Measurements from ENCODE around the gene KANSL1.
"Not testable (repeated sequence)": the region's sequence is repeated elsewhere in the genome, so short reads cannot be mapped to it uniquely, and the experiment has no call there.

Gene KANSL1

DNA sequence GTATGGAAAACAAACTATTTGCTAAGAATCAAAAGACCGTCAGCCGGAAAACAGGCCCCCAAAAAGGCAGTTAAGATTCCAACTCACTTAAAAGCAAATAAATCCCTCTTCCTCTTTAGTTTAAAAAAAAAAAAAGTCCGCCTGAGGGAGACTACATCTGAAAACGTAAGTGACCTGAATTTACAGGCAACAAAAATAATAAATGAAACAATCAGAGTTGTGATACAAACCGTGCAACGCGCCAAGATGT, 1.1 kb downstream of the KANSL1 start:
- peaks cover 28% of the 10 kb centered on the region; the same call in 1 of the 2 replicates for H3K4me1 ChIP-seq (ENCODE audit: insufficient read depth, low read length)
- H3K27ac ChIP-seq (ENCODE audit: low read length) = peak overlapping the region; percentile 94
- H3K9me3 ChIP-seq (ENCODE audit: insufficient read depth, low read depth, low read length) = no peaks in the 10 kb centered on the region
- peak overlapping the region; percentile 89 for H3K4me3 ChIP-seq (ENCODE audit: low read length)
- no peaks in the 10 kb centered on the region for H3K36me3 ChIP-seq (ENCODE audit: insufficient read depth, low read depth, low read length)
- peak overlapping the region; percentile 98 for H3K9ac ChIP-seq (ENCODE audit: low read depth, low read length)
- H3K27me3 ChIP-seq (ENCODE audit: insufficient read depth, low read length) = no peaks in the 10 kb centered on the region

DNA sequence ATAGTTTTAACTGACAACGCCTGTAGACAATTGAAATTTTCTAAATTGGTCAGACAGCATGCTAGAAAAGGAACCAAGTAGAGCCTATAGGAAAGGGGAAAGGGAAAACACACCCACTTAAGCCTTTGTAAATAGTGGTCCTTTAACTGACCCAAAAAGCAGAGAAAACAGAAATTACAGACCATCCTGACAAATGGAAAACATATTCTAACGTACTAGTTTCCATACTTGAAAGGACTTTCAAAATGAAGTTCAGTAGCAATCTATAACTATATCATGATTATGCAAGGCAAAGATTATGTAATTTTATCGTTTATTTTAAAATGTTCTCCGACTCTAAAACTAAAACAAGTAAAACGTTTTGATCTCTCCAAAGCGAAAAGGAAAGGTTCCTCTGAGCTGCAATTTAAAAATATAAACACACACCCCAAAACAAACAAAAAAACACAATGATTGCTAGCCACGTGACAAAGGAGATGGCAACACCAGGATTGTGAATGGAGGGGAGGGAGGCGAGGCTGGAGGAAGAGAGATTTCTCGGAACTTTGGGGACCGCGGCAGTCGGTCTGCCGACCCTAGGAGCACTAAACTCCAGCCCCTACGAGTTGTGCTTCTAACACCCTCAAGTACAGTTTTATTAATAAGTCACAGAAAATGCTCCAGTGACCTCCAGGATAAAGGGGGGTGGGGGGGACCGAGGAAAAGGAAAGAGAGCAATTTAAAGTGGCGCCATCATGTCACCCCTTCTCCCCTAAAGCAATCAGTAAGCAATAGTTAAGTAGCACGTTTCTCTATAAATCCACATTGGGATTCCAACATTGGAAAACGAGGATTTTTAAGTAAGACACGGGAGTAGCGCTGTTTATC, 1.7 kb downstream of the KANSL1 start:
- Histone ChIP-seq H3K4me1 (ENCODE audit: insufficient read depth, low read length) (peaks cover 30% of the 10 kb centered on the region; the same call in 1 of the 2 replicates), H3K4me3 (ENCODE audit: low read length) (peak overlapping the region; percentile 89), H3K9ac (ENCODE audit: low read depth, low read length) (peak overlapping the region; percentile 98), H3K27me3 (ENCODE audit: insufficient read depth, low read length) (no peaks in the 10 kb centered on the region), H3K9me3 (ENCODE audit: insufficient read depth, low read depth, low read length) (no peaks in the 10 kb centered on the region), H3K27ac (ENCODE audit: low read length) (peak overlapping the region; percentile 94), H3K36me3 (ENCODE audit: insufficient read depth, low read depth, low read length) (no peaks in the 10 kb centered on the region)

DNA sequence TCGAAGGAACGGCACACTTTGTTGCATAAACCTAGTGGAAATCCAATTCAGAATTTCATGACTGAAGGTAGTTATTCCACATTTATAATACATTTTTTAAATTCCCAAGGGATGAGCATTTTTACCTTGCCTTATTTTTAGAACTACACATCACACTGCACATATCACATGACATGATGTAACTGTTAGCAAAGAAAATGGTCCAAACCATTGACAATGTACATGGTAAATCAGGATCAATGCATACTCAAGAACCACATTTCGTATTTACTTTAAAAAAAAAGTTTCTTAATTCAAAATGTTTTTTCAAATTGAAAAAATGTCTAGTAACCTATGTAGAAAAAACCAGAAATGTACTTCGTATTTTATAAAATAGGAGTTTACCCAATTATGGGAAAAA, 2.5 kb downstream of the KANSL1 start:
- no peak overlapping the region for H3K27ac ChIP-seq (ENCODE audit: low read length)
- no peaks in the 10 kb centered on the region for H3K9me3 ChIP-seq (ENCODE audit: insufficient read depth, low read depth, low read length)
- no peaks in the 10 kb centered on the region for H3K36me3 ChIP-seq (ENCODE audit: insufficient read depth, low read depth, low read length)
- no peaks in the 10 kb centered on the region for H3K27me3 ChIP-seq (ENCODE audit: insufficient read depth, low read length)
- H3K4me3 ChIP-seq (ENCODE audit: low read length) = peak overlapping the region; percentile 89
- peaks cover 34% of the 10 kb centered on the region; the same call in 1 of the 2 replicates for H3K4me1 ChIP-seq (ENCODE audit: insufficient read depth, low read length)
- peak overlapping the region; percentile 98; the same call in 1 of the 2 replicates for H3K9ac ChIP-seq (ENCODE audit: low read depth, low read length)

DNA sequence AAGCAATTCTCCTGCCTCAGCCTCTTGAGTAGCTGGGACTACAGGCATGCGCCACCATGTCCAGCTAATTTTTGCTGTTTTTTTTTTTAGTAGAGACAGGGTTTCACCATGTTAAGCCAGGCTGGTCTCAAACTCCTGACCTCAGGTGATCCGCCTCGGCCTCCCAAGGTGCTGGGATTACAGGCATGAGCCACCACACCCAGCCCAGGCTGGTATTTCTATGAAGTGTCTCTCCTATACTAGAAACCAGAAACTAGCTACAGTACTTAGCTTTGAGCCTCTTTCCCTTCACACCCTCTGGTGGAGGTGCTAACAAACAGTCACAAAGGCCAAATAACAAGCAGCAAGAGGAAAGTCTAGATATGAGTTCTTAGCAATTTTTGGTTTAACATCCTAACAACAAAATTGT, 6.4 kb downstream of the KANSL1 start:
- not testable (repeated sequence) for H3K27ac ChIP-seq (ENCODE audit: low read length); H3K36me3 ChIP-seq (ENCODE audit: insufficient read depth, low read depth, low read length); H3K9me3 ChIP-seq (ENCODE audit: insufficient read depth, low read depth, low read length); H3K4me3 ChIP-seq (ENCODE audit: low read length); H3K27me3 ChIP-seq (ENCODE audit: insufficient read depth, low read length)
- 0 out of 2 replicates have a peak overlapping the region, but pooled peaks have one; percentile 14 for H3K9ac ChIP-seq (ENCODE audit: low read depth, low read length)
- H3K4me1 ChIP-seq (ENCODE audit: insufficient read depth, low read length) = peaks cover 62% of the 10 kb centered on the region

DNA sequence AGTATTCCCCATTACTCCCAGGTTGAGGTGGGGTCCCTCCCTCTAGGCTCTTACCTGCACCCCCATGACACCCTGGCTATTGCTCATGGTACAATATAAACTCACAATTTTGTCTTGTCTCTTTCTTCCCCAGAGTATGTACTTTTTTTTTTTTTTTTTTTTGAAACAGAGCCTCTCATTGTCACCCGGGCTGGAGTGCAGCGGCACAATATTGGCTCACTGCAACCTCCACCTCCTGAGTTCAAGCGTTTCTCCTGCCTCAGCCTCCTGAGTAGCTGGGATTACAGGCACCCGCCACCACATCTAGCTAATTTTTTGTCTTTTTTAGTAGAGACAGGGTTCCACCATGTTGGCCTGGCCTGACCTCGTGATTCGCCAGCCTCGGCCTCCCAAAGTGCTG, 8.5 kb downstream of the KANSL1 start:
- peaks cover 56% of the 10 kb centered on the region for H3K4me1 ChIP-seq (ENCODE audit: insufficient read depth, low read length)
- H3K27me3 ChIP-seq (ENCODE audit: insufficient read depth, low read length) = no peaks in the 10 kb centered on the region
- H3K36me3 ChIP-seq (ENCODE audit: insufficient read depth, low read depth, low read length) = no peaks in the 10 kb centered on the region
- no peak overlapping the region for H3K4me3 ChIP-seq (ENCODE audit: low read length)
- H3K27ac ChIP-seq (ENCODE audit: low read length) = no peak overlapping the region
- no peaks in the 10 kb centered on the region for H3K9me3 ChIP-seq (ENCODE audit: insufficient read depth, low read depth, low read length)
- no peak overlapping the region for H3K9ac ChIP-seq (ENCODE audit: low read depth, low read length)

DNA sequence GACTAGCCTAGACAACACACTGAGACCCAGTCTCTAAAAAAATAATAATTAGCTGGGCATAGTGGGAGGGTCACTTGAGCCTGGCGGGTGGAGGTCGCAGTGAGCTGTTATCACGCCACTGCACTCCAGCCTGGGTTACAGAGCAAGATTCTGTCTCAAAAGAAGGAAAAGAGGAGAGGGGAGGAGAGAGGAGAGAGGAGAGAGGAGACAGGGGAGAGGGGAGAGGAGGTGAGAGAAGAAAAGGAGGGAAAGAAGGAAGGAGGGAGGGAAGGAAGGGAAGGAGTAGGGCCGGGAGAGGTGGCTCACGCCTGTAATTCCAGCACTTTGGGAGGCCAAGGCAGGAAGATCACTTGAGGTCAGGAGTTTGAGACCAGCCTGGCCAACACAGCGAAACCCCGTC, 9.8 kb downstream of the KANSL1 start:
- not testable (repeated sequence) for H3K36me3 ChIP-seq (ENCODE audit: insufficient read depth, low read depth, low read length); H3K27me3 ChIP-seq (ENCODE audit: insufficient read depth, low read length); H3K27ac ChIP-seq (ENCODE audit: low read length); H3K9me3 ChIP-seq (ENCODE audit: insufficient read depth, low read depth, low read length); H3K9ac ChIP-seq (ENCODE audit: low read depth, low read length); H3K4me3 ChIP-seq (ENCODE audit: low read length)
- H3K4me1 ChIP-seq (ENCODE audit: insufficient read depth, low read length) = peaks cover 63% of the 10 kb centered on the region

DNA sequence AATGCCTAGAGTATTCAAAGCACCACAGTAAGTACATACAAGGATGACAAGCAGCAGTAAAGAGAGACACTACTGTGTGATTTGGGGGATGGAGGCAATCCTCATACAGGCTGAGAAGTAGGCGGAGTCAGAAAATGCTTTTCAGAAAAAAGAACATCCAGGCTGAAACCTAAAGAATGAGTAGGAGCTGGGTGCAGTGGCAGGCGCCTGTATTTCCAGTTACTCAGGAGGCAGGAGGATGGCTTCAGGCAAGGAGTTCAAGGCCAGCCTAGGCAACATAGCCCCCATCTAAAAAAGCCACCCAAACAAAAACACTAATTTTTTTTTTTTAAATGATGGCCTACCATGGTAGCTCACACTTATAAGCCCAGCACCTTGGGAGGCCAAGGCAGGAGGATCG, 10.3 kb downstream of the KANSL1 start:
- Histone ChIP-seq H3K4me3 (ENCODE audit: low read length) (no peak overlapping the region), H3K36me3 (ENCODE audit: insufficient read depth, low read depth, low read length) (no peaks in the 10 kb centered on the region), H3K4me1 (ENCODE audit: insufficient read depth, low read length) (peaks cover 63% of the 10 kb centered on the region), H3K27ac (ENCODE audit: low read length) (no peak overlapping the region), H3K9ac (ENCODE audit: low read depth, low read length) (no peak overlapping the region), H3K9me3 (ENCODE audit: insufficient read depth, low read depth, low read length) (no peaks in the 10 kb centered on the region), H3K27me3 (ENCODE audit: insufficient read depth, low read length) (no peaks in the 10 kb centered on the region)

DNA sequence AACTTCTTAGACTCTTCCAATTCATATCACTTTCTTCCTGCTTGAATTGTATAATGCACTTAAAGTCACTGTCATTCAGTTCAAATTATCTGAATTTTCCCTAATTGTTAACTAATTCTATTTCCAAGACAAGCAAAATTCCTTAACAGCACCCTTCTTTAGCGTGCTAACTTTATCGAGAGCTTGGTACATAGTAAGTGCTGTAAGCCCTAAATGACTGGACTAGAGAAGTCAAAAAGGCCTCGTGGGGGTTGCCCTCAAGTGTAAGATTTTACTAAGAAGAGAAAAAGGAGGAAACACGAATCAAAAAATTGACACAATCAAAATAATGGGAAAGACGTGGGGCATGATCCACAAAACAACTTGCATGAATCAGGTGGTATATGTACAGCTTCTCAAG, 11.3 kb downstream of the KANSL1 start:
- H3K27me3 ChIP-seq (ENCODE audit: insufficient read depth, low read length) = no peaks in the 10 kb centered on the region
- no peak overlapping the region for H3K4me3 ChIP-seq (ENCODE audit: low read length)
- no peaks in the 10 kb centered on the region for H3K9me3 ChIP-seq (ENCODE audit: insufficient read depth, low read depth, low read length)
- no peak overlapping the region for H3K27ac ChIP-seq (ENCODE audit: low read length)
- H3K9ac ChIP-seq (ENCODE audit: low read depth, low read length) = no peak overlapping the region
- peaks cover 58% of the 10 kb centered on the region for H3K4me1 ChIP-seq (ENCODE audit: insufficient read depth, low read length)
- H3K36me3 ChIP-seq (ENCODE audit: insufficient read depth, low read depth, low read length) = no peaks in the 10 kb centered on the region

DNA sequence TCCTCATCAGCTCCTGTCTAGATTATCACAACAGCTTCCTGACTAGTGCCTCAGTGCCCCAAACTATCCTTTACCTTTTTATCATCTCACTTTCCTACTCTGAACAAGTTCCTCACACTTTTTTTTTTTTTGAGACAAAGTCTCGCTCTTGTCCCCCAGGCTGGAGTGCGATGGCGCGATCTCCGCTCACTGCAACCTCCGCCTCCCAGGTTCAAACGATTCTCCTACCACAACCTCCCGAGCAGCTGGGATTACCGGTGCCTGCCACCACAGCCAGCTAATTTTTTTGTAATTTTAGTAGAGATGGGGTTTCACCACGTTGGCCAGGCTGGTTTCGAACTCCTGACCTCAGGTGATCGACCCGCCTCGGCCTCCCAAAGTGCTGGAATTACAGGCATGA, 11.9 kb downstream of the KANSL1 start:
- H3K4me1 ChIP-seq (ENCODE audit: insufficient read depth, low read length) = peaks cover 59% of the 10 kb centered on the region
- H3K27ac ChIP-seq (ENCODE audit: low read length); H3K9ac ChIP-seq (ENCODE audit: low read depth, low read length); H3K27me3 ChIP-seq (ENCODE audit: insufficient read depth, low read length); H3K4me3 ChIP-seq (ENCODE audit: low read length); H3K36me3 ChIP-seq (ENCODE audit: insufficient read depth, low read depth, low read length); H3K9me3 ChIP-seq (ENCODE audit: insufficient read depth, low read depth, low read length): not testable (repeated sequence)

DNA sequence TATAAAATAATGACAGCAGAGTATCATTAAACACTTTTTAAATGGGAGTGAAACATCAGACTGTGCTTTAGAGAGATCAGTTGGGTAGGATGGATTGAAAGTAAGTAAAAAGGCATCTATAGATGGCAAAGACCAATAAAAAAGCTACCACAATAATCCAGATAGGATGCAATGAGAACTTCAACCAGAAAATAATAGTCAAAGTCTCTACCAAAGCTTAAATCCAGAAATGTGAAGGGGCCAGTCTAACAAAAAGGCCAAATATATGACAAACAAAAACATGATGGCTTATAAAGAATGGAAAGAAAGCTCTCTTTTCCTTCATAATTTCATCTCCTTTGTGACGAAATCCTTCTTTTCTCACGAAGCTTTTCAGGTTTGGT, 12.3 kb downstream of the KANSL1 start:
- no peak overlapping the region for H3K9ac ChIP-seq (ENCODE audit: low read depth, low read length)
- peaks cover 57% of the 10 kb centered on the region for H3K4me1 ChIP-seq (ENCODE audit: insufficient read depth, low read length)
- H3K27ac ChIP-seq (ENCODE audit: low read length) = no peak overlapping the region
- no peak overlapping the region for H3K4me3 ChIP-seq (ENCODE audit: low read length)
- no peaks in the 10 kb centered on the region for H3K27me3 ChIP-seq (ENCODE audit: insufficient read depth, low read length)
- H3K9me3 ChIP-seq (ENCODE audit: insufficient read depth, low read depth, low read length) = no peaks in the 10 kb centered on the region
- no peaks in the 10 kb centered on the region; the same call in 1 of the 2 replicates for H3K36me3 ChIP-seq (ENCODE audit: insufficient read depth, low read depth, low read length)

DNA sequence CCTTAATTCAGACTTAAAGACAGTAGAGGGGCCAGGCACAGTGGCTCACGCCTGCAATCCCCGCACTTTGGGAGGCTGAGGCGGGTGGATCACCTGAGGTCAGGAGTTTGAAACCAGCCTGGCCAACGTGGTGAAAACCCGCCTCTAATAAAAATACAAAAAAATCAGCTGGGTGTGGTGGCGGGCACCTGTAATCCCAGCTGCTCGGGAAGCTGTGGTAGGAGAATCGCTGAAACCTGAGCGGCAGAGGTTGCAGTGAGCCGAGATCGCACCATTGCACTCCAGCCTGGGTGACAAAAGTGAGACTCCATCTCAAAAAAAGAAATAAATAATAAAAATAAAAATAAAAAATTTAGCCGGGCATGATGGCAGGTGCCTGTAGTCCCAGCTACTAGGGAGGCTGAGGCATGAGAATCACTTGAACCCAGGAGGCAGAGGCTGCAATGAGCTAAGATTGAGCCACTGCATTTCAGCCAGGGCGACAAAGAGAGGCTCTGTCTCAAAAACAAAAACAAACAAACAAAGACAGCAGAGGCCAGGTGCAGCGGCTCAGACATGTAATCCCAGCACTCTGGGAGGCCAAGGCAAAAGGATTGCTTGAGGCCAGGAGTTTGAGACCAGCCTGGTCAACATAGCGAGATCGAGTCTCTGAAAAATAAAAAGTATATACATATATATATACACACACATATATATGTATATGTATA, 12.9 kb downstream of the KANSL1 start:
- H3K9me3 ChIP-seq (ENCODE audit: insufficient read depth, low read depth, low read length); H3K27me3 ChIP-seq (ENCODE audit: insufficient read depth, low read length); H3K36me3 ChIP-seq (ENCODE audit: insufficient read depth, low read depth, low read length); H3K27ac ChIP-seq (ENCODE audit: low read length); H3K9ac ChIP-seq (ENCODE audit: low read depth, low read length); H3K4me3 ChIP-seq (ENCODE audit: low read length): not testable (repeated sequence)
- peaks cover 55% of the 10 kb centered on the region for H3K4me1 ChIP-seq (ENCODE audit: insufficient read depth, low read length)

DNA sequence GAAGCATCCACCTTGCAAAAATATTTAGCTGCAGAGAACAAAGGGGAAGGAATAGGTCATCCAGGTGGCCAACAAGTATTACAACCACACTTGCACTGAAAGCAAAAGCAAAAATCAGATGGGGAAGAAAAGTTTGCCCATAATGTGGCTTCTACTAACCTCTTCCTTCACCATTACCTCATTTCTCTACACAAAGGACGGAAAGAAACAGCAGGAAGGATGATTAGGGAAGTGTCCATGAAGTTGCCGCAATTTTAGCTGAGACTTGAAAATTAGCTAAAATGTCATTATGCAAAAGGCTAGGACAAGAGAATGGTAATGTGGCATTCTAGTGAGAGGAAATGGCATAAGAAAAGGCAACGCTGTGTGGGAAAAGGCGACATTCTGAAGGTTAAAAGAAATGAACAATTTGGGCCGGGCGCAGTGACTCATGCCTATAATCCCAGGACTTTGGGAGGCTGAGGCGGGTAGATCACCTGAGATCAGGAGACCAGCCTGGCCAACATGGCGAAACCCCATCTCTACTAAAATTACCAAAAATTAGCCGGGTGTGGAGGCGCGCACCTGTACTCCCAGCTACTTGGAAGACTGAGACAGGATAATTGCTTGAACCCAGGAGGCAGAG, 13.7 kb downstream of the KANSL1 start:
- Histone ChIP-seq H3K27me3 (ENCODE audit: insufficient read depth, low read length) (no peaks in the 10 kb centered on the region), H3K9me3 (ENCODE audit: insufficient read depth, low read depth, low read length) (no peaks in the 10 kb centered on the region), H3K27ac (ENCODE audit: low read length) (no peak overlapping the region), H3K4me3 (ENCODE audit: low read length) (no peak overlapping the region), H3K4me1 (ENCODE audit: insufficient read depth, low read length) (peaks cover 49% of the 10 kb centered on the region), H3K36me3 (ENCODE audit: insufficient read depth, low read depth, low read length) (no peaks in the 10 kb centered on the region; the same call in 1 of the 2 replicates), H3K9ac (ENCODE audit: low read depth, low read length) (peak overlapping the region; percentile 43; the same call in 1 of the 2 replicates)

Data from iPS-20b (cell line).